Activated effector memory CD4-positive, alpha-beta T cell treated with Interleukin-2 at 50 U/mL for 16 hours (primary cell): ENCODE data around the gene EEF2.
"Not testable (repeated sequence)": the region's sequence is repeated elsewhere in the genome, so short reads cannot be mapped to it uniquely, and the experiment has no call there.

ENCODE experiments used
- DNase-seq: peaks from one replicate; pipeline ENCODE4 v3.0.0-alpha.2; 2020

EEF2 gene

DNA sequence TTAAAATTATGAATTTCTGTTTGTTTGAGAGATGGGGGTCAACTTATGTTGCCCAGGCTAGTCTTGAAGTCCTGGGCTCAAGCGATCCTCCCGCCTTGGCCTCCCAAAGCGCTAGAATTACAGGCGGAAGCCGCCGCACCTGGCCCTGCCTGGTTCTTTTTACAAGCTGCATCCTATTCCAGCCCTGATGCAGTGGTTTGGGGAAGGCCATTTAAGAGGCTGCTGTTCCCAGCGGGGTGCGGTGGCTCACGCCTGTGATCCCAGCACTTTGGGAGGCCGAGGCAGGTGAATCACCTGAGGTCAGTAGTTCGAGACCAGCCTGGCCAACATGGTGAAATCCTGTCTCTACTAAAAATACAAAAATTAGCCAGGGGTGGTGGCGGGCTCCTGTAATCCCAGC lies 17.3 kb downstream of the EEF2 start:
- DNase-seq: not testable (repeated sequence)

GRCh38 chr19:3966051-3967017 lies 18.9 kb downstream of the EEF2 start:
- no peak for DNase-seq

DNA sequence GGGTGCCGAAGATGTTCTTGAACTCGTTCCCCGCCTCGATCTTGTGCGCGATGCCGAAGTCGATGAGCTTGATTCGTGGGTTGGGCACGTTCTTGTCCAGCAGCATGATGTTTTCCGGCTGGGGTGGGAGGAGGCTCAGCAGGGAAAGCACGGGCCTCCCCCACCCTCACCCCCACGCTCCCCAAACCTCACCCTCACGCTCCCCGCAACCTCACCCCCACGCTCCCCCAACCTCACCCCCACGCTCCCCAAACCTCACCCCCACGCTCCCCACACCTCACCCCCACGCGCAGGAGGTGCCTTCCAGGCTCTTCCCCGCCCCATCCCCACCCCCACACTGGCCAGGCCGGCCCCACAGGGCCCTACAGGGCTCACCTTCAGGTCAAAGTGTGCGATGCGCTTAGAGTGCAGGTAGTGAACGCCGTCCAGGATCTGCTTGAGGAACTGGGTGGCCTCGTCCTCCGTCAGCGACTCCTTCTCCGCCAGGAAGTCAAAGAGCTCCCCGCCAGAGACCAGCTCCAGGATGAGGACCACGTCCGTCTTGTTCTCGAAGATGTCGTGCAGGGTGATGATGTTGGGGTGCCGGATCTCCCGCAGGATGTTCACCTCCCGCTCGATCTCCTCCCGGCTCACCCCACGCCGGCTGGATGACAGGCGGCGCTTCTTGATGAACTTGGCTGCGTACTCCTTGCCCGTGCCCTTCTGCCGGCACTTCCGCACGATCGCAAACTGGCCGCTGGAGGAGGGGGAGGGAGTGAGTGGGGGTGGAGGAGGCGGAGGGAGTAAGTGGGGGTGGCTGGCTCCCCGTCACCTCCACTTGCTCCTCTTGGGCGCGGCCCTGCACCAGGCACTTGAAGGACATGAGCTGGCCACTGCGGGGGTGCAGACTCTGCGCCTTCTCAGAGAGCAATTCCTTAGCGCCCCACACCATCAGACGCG lies 20.7 kb downstream of the EEF2 start:
- DNase-seq: no peak

GRCh38 chr19:3963458-3964255 lies 21.6 kb downstream of the EEF2 start:
- DNase-seq: no peak

GRCh38 chr19:3961007-3961406 lies 24.3 kb downstream of the EEF2 start:
- no peak for DNase-seq

- no peak for DNase-seq
Observed at GRCh38 chr19:3959766-3960131, 25.5 kb downstream of the EEF2 start.

DNA sequence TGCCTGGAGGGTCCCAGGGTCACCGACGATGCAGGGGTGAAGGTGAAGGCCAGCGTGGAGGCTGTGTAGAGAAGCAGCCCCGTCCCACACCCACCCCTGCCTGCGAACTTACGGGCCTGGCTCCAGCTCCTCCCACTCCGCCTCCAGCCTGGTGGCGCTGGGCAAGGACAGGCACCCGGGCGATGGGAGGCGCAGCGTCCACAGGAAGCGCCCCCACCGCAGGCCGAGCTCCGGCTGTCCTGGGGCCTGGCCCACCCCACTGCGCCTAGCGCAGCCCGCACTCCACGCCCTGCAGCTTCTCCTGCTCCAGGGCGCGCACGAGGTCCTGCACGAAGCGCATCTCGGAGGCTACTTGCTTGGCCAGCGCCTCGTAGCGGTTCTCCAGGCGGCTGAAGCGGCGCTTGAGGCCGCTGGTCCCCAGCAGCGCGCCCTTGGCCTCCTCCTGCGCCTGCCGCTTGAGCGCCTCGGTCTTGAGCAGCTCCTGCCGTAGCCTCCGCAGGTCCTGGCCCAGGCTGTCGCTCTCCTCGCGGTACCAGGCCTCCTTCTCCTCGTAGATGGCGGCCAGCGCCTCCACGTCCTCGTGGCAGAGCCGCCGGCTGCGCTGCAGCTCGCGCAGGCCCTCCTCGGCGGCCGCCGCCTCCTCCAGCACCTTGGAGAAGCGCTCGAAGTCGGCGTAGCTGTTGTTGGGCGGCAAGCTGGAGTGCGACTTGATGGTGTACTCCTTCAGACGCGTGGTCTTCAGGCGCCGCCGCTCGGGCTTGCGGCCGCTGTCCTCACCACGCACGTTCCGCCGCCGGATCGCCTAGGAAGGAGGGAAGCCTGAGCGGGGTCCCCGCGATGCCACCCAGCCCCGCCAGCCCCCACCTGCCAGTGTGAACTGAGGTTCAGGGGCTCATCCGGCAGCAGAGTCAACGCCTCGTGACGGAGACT lies 26.2 kb downstream of the EEF2 start:
- DNase-seq: no peak

DNA sequence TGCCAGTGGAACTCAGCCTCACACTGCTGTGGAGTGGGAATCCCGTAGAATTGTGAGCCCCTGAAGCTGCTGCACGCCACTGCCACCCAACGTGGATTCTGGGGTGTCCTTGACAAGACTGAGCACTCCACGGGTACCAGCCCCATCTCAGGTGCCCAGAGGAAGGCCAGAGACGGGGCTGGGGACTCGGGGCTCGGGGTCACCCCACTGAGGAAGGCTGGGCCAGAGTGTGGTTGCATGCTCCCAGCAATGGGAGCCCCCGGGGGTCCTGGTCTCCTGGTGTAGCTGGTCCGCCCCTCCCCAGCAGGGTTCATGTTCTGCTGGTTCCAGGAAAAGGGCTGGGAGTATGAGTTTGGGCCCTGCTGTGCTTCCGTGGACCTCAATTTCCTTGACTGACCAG lies 29.6 kb downstream of the EEF2 start:
- DNase-seq: no peak

GRCh38 chr19:3955276-3955675 lies 30.0 kb downstream of the EEF2 start:
- DNase-seq: not testable (repeated sequence)

- no peak for DNase-seq
Observed at GRCh38 chr19:3954107-3954506, 31.2 kb downstream of the EEF2 start.

DNA sequence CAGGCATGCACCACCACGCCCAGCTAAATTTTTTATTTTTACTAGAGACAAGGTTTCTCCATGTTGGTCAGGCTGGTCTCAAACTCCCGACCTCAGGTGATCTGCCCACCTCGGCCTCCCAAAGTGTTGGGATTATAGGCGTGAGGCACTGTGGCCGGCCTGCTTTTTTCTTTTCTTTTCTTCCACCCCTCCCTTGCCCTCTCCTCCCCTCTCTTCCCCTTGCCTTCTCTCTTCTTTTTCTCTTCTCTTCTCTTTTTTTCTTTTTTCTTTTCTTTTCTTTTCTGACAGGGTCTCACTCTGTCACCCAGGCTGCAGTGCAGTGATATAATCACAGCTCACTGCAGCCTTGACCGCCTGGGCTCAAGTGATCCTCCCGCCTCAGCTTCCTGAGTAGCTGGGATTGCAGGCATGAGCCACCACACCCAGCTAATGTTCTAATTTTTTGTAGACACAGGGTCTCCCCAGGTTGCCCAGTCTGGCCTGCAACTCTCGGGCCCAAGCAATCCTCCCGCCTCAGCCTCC lies 32.4 kb downstream of the EEF2 start:
- not testable (repeated sequence) for DNase-seq

- no peak for DNase-seq
Observed at GRCh38 chr19:3950871-3951861, 34.1 kb downstream of the EEF2 start.

GRCh38 chr19:3949997-3950859 lies 35.0 kb downstream of the EEF2 start:
- no peak for DNase-seq

DNA sequence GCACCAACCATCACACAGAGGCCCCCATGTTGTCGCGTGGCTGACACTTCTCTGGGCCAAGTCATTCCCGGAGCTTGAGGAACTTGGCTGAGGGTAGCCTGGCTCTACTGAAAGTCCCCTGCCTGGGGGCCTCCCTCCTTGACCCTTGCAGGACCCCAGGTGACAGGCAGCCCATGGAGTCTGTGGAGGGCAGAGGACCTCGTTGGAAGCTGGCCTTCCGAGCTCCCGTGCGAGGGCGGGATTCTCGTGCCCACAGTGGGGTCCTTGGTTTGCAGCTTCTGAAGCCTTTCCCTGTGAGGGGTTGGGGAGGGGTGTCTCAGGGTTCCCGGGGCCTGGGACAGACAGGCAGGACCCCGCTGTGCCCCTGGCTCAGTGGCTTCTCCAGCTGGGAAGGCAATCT lies 36.0 kb downstream of the EEF2 start:
- no peak for DNase-seq

GRCh38 chr19:3947316-3947933 lies 37.8 kb downstream of the EEF2 start:
- DNase-seq: not testable (repeated sequence)

DNA sequence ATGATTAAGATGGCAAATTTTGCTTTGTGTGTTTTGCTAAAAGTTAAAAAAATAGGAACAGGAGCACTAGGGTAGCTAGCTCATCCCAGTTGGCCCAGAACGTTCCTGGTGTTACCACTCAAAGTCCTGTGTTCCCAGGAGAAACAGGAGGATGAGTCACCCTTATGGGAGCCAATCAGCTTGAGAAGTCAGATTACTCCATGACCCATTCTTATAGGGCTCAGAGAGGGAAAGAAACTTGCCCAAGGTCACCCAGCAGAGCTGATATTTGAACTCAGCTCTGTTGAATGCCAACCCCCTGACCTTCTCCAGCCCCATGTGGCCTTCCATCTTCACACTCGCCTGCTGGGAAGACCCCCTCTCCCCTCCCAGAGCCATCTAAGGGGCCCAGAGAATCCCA lies 39.4 kb downstream of the EEF2 start:
- no peak for DNase-seq

GRCh38 chr19:3944018-3944721 lies 41.1 kb downstream of the EEF2 start:
- DNase-seq: no peak
